Lower leg skin (tissue), 3 donors: Measurements from ENCODE around the gene CDH3.

Experiments
- POLR2A ChIP-seq, 2 donors: fragments of 450-650 bp; IDR thresholded peaks; one replicate each; pipeline ENCODE4 v1.6.1; 2016 to 2017; ENCODE audit warnings: antibody characterized with exemption in 2 of 2, mild to moderate bottlenecking in 1 of 2, moderate library complexity in 1 of 2
- TF ChIP-seq, protein P1 (sequence below), 3 donors: fragments of 450-650 bp; IDR thresholded peaks; one replicate each; pipeline ENCODE4 v1.5.1; 2016; ENCODE audit warnings: antibody characterized with exemption in 3 of 3, mild to moderate bottlenecking in 3 of 3, moderate library complexity in 2 of 3

DNA sequence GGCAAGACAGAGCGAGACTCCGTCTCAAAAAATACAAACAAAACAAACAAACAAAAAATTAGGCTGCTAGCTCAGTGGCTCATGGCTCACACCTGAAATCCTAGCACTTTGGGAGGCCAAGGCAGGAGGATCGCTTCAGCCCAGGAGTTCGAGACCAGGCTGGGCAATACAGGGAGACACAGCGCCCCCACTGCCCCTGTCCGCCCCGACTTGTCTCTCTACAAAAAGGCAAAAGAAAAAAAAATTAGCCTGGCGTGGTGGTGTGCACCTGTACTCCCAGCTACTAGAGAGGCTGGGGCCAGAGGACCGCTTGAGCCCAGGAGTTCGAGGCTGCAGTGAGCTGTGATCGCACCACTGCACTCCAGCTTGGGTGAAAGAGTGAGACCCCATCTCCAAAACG, 91.5 kb downstream of the CDH3 start:
- TF ChIP-seq, protein P1, sequence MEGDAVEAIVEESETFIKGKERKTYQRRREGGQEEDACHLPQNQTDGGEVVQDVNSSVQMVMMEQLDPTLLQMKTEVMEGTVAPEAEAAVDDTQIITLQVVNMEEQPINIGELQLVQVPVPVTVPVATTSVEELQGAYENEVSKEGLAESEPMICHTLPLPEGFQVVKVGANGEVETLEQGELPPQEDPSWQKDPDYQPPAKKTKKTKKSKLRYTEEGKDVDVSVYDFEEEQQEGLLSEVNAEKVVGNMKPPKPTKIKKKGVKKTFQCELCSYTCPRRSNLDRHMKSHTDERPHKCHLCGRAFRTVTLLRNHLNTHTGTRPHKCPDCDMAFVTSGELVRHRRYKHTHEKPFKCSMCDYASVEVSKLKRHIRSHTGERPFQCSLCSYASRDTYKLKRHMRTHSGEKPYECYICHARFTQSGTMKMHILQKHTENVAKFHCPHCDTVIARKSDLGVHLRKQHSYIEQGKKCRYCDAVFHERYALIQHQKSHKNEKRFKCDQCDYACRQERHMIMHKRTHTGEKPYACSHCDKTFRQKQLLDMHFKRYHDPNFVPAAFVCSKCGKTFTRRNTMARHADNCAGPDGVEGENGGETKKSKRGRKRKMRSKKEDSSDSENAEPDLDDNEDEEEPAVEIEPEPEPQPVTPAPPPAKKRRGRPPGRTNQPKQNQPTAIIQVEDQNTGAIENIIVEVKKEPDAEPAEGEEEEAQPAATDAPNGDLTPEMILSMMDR (IDR thresholded peaks at IDR 0.05): no peak
- TF ChIP-seq POLR2A (IDR thresholded peaks at IDR 0.05): no peak
